ENCODE data around the gene ZNF585A. TPM values are rescaled to one million over a fixed set of nuclear protein-coding genes. Genes with fewer than 3 reads are reported as not detected.

The ZNF585A gene
- total RNA-seq (2022) (7.5 and 12.6 TPM in 2 replicates), Bru-seq, nascent RNA (percentile 57 among the genes with signal in this experiment), BruChase-seq, experiment 1, labeled RNA remaining after a 6-hour chase (percentile 49 among the genes with signal in this experiment), BruChase-seq, experiment 2, labeled RNA remaining after a 2-hour chase (percentile 63 among the genes with signal in this experiment)
- long read RNA-seq, full-length matches to known transcripts, result 13 of 15 reads
- long read RNA-seq, partial matches to known transcripts, result 0 of 15 reads
- long read RNA-seq, other reads (novel, unspliced or antisense), result 2 of 15 reads

DNA sequence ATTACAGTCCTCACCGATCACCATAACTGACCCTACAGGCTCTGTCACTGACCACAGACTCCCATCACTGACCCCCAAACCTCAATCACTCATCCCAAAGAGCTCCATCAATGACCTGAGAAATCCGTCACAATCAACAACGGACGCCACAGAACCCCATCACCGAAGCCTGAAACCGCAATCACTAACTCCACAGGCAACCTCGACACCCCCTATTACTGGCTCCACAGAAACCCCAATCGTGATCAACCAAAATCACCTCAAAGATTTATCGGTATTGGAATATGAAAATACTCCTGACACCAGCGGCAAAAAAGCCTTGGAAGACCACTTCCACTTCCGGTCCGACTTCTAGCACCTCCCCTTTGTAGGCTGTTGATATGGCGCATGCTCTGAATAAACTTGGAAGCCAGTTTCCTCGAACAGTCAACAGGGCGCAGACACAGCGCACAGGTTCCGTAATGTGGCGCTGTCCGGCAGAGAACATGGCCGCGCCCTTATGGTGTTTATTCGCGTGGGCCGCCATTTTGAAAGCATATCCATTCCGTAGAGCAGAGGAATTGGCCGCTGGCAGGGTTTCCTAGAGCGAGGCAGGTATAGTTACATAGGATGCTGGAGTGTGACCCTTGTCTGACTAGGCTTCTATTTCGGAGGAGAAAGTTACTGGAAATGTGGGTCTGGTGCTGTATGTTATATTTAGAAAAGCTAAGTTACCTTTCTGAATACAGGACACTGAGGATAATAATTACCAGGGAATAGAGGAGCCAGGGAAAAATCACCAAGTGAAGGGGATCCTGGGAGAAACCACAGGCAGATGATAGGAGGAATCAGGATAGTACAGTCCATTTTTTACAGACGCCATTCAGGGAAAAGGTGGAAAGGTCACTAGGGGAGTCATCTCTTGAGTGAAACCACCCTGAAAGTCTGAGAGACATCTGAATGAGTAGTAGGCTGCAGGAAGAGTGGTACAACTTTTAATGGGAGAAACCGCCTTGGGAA, at the start of gene ZNF585A:
Gene ZNF585A (minus strand): TSS at position 328 of the 999 bp plus-strand sequence. CDS start 2,785 bp downstream, outside the sequence.
- TF ChIP-seq, protein P1, sequence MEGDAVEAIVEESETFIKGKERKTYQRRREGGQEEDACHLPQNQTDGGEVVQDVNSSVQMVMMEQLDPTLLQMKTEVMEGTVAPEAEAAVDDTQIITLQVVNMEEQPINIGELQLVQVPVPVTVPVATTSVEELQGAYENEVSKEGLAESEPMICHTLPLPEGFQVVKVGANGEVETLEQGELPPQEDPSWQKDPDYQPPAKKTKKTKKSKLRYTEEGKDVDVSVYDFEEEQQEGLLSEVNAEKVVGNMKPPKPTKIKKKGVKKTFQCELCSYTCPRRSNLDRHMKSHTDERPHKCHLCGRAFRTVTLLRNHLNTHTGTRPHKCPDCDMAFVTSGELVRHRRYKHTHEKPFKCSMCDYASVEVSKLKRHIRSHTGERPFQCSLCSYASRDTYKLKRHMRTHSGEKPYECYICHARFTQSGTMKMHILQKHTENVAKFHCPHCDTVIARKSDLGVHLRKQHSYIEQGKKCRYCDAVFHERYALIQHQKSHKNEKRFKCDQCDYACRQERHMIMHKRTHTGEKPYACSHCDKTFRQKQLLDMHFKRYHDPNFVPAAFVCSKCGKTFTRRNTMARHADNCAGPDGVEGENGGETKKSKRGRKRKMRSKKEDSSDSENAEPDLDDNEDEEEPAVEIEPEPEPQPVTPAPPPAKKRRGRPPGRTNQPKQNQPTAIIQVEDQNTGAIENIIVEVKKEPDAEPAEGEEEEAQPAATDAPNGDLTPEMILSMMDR (IDR thresholded peaks at IDR 0.05; ENCODE audit: unreplicated experiment), result no peak
- BruUV-seq (replicated peaks), result no TSS peak

DNA sequence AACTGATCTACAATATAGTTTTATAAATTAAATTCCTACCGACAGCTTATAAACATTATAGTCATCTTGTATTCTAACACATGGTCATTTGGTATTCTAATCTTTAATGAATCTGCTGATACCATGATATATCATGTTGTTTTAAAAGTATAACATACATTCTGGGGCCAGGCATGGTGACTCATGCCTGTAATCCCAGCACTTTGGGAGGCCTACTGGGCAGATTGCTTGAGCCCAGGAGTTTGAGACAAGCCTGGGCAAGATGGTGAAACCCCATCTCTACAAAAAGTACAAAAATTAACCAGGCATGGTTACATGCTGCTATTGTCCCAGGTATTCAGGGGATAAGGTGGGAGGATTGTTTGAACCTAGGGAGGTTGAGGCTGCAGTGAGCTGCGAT, 48.6 kb upstream of the ZNF585A start:
- TF ChIP-seq, protein P1 (IDR thresholded peaks at IDR 0.05; ENCODE audit: unreplicated experiment), result no peak
- Mint-ChIP-seq H3K4me1 (ENCODE audit: low read depth, unreplicated experiment) (peaks cover 19% of the 10 kb centered on the region), H3K27ac (ENCODE audit: unreplicated experiment) (no peak overlapping the region), H3K27me3 (ENCODE audit: unreplicated experiment) (no peaks in the 10 kb centered on the region), H3K9me3 (ENCODE audit: low read depth, unreplicated experiment) (peaks cover 11% of the 10 kb centered on the region), H3K4me3 (ENCODE audit: low read depth, unreplicated experiment) (no peak overlapping the region), H3K36me3 (ENCODE audit: insufficient read depth, unreplicated experiment) (peaks cover 33% of the 10 kb centered on the region)
- intact Hi-C loops (cut with micrococcal nuclease; ENCODE audit: unreplicated experiment), result no loop called here
- CTCF ChIA-PET, result no interaction called here
- no peak for DNase-seq
- no TSS peak for BruUV-seq (replicated peaks)

More for the DNA sequence above, at the start of gene ZNF585A:
- Mint-ChIP-seq H3K4me1 (ENCODE audit: low read depth, unreplicated experiment) (no peaks in the 10 kb centered on the region), H3K9me3 (ENCODE audit: low read depth, unreplicated experiment) (peaks cover 19% of the 10 kb centered on the region), H3K4me3 (ENCODE audit: low read depth, unreplicated experiment) (no peak within 1 kb of the TSS), H3K27me3 (ENCODE audit: unreplicated experiment) (no peaks in the 10 kb centered on the region), H3K27ac (ENCODE audit: unreplicated experiment) (no peak within 1 kb of the TSS), H3K36me3 (ENCODE audit: insufficient read depth, unreplicated experiment) (peaks cover 26% of the 10 kb centered on the region)
- intact Hi-C loops (cut with micrococcal nuclease; ENCODE audit: unreplicated experiment), result loop anchor here (1.0 kb wide), 1 partner anchor 38 kb away; the partner anchor contains the start of gene ZNF585B
- peak; percentile 88 for DNase-seq
- CTCF ChIA-PET, result no interaction called here

DNA sequence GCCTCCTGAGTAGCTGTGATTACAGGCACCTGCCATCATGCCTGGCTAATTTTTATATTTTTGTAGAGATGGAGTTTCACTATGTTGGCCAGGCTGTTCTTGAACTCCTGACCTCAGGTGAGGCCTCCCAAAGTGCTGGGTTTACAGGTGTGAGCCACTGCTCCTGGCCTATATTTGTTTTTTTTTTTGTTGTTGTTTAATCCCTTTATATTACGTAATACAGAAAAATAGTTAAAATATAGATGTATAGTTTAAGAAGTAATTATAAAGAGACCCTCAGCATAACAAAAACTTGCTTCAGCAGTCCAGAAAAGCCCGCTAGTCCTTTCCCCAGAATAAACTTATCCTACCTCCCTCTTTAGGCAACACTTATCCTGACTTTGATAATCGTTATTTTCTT, 47.9 kb upstream of the ZNF585A start:
- Mint-ChIP-seq H3K9me3 (ENCODE audit: low read depth, unreplicated experiment) (peaks cover 12% of the 10 kb centered on the region), H3K4me1 (ENCODE audit: low read depth, unreplicated experiment) (peaks cover 19% of the 10 kb centered on the region), H3K36me3 (ENCODE audit: insufficient read depth, unreplicated experiment) (peaks cover 25% of the 10 kb centered on the region), H3K27ac (ENCODE audit: unreplicated experiment) (no peak overlapping the region), H3K27me3 (ENCODE audit: unreplicated experiment) (no peaks in the 10 kb centered on the region), H3K4me3 (ENCODE audit: low read depth, unreplicated experiment) (no peak overlapping the region)
- intact Hi-C loops (cut with micrococcal nuclease; ENCODE audit: unreplicated experiment), result no loop called here
- no peak for DNase-seq
- TF ChIP-seq, protein P1 (IDR thresholded peaks at IDR 0.05; ENCODE audit: unreplicated experiment), result no peak
- BruUV-seq (replicated peaks), result no TSS peak
- CTCF ChIA-PET, result no interaction called here

DNA sequence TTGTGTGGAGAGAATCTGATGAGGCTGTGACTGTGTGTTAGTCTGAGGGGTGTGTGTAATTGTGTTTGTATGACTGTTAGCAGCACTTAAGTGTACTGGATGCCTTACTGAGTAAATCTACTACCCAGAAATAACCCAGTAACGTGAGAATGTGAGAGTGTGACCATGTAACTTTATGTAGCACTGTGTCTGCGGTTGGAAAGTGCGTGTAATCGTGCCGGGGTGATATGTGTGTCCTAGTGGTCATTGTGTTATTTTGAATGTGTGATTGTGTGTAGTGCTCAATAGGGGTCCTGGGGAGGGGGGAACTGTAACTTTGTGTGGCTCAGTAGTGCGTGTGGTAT, 46.1 kb upstream of the ZNF585A start:
- no peak for DNase-seq
- BruUV-seq (replicated peaks), result TSS peak; percentile 55
- intact Hi-C loops (cut with micrococcal nuclease; ENCODE audit: unreplicated experiment), result no loop called here
- H3K4me1 Mint-ChIP-seq (ENCODE audit: low read depth, unreplicated experiment), result peaks cover 19% of the 10 kb centered on the region
- H3K4me3 Mint-ChIP-seq (ENCODE audit: low read depth, unreplicated experiment), result peak overlapping the region; percentile 89
- H3K9me3 Mint-ChIP-seq (ENCODE audit: low read depth, unreplicated experiment), result peaks cover 11% of the 10 kb centered on the region
- TF ChIP-seq, protein P1 (IDR thresholded peaks at IDR 0.05; ENCODE audit: unreplicated experiment), result no peak
- peaks cover 17% of the 10 kb centered on the region for H3K36me3 Mint-ChIP-seq (ENCODE audit: insufficient read depth, unreplicated experiment)
- CTCF ChIA-PET, result no interaction called here
- peak overlapping the region; percentile 74 for H3K27ac Mint-ChIP-seq (ENCODE audit: unreplicated experiment)
- H3K27me3 Mint-ChIP-seq (ENCODE audit: unreplicated experiment), result no peaks in the 10 kb centered on the region

Data from Calu3 (cell line).